ENCODE results near the gene LRBA. TPM values are rescaled to one million over a fixed set of nuclear protein-coding genes. Genes with fewer than 3 reads are reported as not detected.

LRBA gene
- total RNA-seq, 2 donors from 2014 or later: 37.7 to 70.5 TPM

GRCh38 chr4:150256841-150257730 lies 758.0 kb downstream of the LRBA start:
- Mint-ChIP-seq H3K36me3 (no peaks in the 10 kb centered on the region), H3K4me3 (no peak overlapping the region), H3K27ac (no peak overlapping the region), H3K27me3 (no peaks in the 10 kb centered on the region), H3K9me3 (no peaks in the 10 kb centered on the region), H3K4me1 (ENCODE audit: low read depth in 2 of 2) (peaks cover 0 to 6% of the 10 kb centered on the region in 2 donors)
- ATAC-seq: no peak
- DNase-seq (ENCODE audit: low spot score): no peak

DNA sequence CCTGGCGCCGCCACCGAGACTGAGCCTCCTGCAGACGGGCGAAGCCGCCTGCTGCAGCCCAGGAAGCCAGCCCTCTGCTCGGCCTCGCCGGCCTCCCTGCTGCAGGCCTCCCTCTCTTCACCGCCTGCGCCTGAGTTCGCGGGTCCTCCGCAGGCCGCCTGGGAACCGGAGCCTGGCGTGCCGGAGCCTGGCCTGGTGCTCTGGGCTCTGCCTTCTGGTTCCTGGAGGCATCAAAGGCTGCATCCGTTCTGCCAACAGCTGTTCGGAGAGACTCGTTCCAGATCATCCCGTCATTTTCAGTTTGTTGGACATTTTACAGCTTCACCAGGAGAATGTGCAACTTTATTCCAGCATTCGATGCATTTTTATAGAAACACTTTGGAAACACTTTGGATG lies 758.9 kb downstream of the LRBA start:
- Mint-ChIP-seq H3K27me3 (no peaks in the 10 kb centered on the region), H3K4me1 (ENCODE audit: low read depth in 2 of 2) (peaks cover 3 to 6% of the 10 kb centered on the region in 2 donors), H3K4me3 (no peak overlapping the region), H3K36me3 (no peaks in the 10 kb centered on the region), H3K9me3 (no peaks in the 10 kb centered on the region), H3K27ac (no peak overlapping the region)
- ATAC-seq: no peak
- no peak for DNase-seq (ENCODE audit: low spot score)

DNA sequence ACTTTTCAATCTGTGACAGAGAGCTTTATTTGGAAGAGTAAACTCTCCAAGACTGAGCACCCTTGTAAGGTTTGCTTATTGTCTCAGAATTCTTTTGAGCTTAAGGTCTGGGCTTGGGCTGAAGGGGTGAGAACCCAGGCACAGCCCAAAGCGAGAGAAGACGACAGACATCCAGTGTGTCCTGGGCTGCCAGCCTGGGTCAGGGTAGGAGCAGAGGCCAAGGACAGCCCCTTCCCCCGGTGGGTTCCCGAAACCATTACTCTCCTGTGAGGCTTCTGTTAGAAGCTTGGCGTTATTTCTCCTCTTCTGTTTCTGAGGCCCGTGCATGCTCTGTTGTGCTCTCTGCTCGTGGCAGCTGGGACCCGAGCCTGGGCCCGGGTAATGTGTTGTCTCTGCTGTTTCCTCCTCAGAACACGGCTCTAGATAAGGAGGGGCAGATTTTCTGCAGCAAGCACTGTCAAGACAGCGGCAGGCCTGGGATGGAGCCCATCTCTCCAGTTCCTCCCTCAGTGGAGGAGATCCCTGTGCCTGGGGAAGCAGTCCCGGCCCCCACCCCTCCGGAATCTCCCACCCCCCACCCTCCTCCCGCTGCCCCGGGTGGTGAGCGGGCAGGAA lies 759.4 kb downstream of the LRBA start:
- ATAC-seq (no peak), DNase-seq (ENCODE audit: low spot score) (no peak)
- no peaks in the 10 kb centered on the region for H3K36me3 Mint-ChIP-seq
- H3K27me3 Mint-ChIP-seq: no peaks in the 10 kb centered on the region
- no peaks in the 10 kb centered on the region for H3K9me3 Mint-ChIP-seq
- no peak overlapping the region for H3K27ac Mint-ChIP-seq
- H3K4me1 Mint-ChIP-seq (ENCODE audit: low read depth in 2 of 2): peaks cover 3 to 6% of the 10 kb centered on the region in 2 donors
- H3K4me3 Mint-ChIP-seq: no peak overlapping the region

DNA sequence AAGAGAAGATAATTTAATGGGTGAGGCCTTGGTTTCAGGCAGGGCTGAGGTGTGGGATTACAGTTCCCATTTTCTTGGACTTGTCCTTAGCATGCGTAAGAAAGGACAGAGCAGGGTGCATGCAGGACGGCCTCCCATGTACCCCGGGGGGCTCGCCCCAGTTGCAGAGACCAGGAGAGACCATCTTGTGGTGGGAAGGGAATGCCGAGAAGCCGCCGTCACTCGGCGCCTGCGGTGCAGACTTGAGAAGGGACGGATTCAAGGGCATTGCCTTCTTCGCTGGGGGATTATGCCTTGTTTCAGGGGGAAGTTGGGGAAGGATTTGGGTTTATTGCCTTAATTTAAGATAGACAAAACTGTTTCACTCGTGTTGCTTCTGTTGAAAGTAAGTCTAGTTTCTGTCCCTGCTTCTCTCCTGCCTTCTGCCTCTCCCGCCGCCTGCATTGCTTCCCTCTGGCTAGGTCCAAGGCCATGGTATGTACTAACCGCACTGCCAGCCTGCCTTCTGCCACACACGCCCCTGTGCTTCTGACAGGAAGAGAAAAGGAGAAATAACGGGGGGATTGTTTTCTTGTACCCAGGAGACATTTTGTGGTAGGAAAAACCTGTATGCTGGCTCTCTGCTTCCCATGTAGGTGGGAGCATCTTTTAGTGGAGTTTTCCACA lies 761.0 kb downstream of the LRBA start:
- ATAC-seq (no peak), DNase-seq (ENCODE audit: low spot score) (no peak)
- Mint-ChIP-seq H3K9me3 (no peaks in the 10 kb centered on the region), H3K4me3 (no peak overlapping the region), H3K27ac (no peak overlapping the region), H3K27me3 (no peaks in the 10 kb centered on the region), H3K4me1 (ENCODE audit: low read depth in 2 of 2) (peaks cover 0 to 3% of the 10 kb centered on the region in 2 donors), H3K36me3 (no peaks in the 10 kb centered on the region)

- ATAC-seq: no peak
- H3K4me3 Mint-ChIP-seq: no peak overlapping the region
- peaks cover 0 to 3% of the 10 kb centered on the region in 2 donors for H3K4me1 Mint-ChIP-seq (ENCODE audit: low read depth in 2 of 2)
- no peak for DNase-seq (ENCODE audit: low spot score)
- H3K27me3 Mint-ChIP-seq: no peaks in the 10 kb centered on the region
- no peak overlapping the region for H3K27ac Mint-ChIP-seq
- H3K36me3 Mint-ChIP-seq: no peaks in the 10 kb centered on the region
- H3K9me3 Mint-ChIP-seq: no peaks in the 10 kb centered on the region
Observed at GRCh38 chr4:150253416-150253815, 761.7 kb downstream of the LRBA start.

GRCh38 chr4:150252741-150253140 lies 762.3 kb downstream of the LRBA start:
- peaks cover 0 to 3% of the 10 kb centered on the region in 2 donors for H3K4me1 Mint-ChIP-seq (ENCODE audit: low read depth in 2 of 2)
- H3K9me3 Mint-ChIP-seq: no peaks in the 10 kb centered on the region
- no peaks in the 10 kb centered on the region for H3K36me3 Mint-ChIP-seq
- no peaks in the 10 kb centered on the region for H3K27me3 Mint-ChIP-seq
- H3K27ac Mint-ChIP-seq: no peak overlapping the region
- no peak for ATAC-seq
- no peak for DNase-seq (ENCODE audit: low spot score)
- no peak overlapping the region for H3K4me3 Mint-ChIP-seq

GRCh38 chr4:150252306-150252705 lies 762.8 kb downstream of the LRBA start:
- ATAC-seq: peak in 1 of 2 donors; percentile 7

GRCh38 chr4:150251752-150252190 lies 763.3 kb downstream of the LRBA start:
- H3K4me1 Mint-ChIP-seq (ENCODE audit: low read depth in 2 of 2): peaks cover 0 to 3% of the 10 kb centered on the region in 2 donors
- no peaks in the 10 kb centered on the region for H3K36me3 Mint-ChIP-seq
- H3K27me3 Mint-ChIP-seq: no peaks in the 10 kb centered on the region
- peak overlapping the region in 1 of 2 donors; percentile 30 for H3K27ac Mint-ChIP-seq
- DNase-seq (ENCODE audit: low spot score) (no peak), ATAC-seq (no peak)
- H3K9me3 Mint-ChIP-seq: no peaks in the 10 kb centered on the region
- H3K4me3 Mint-ChIP-seq: no peak overlapping the region

More at GRCh38 chr4:150252306-150252705, 762.8 kb downstream of the LRBA start:
- H3K4me3 Mint-ChIP-seq: no peak overlapping the region
- peaks cover 0 to 3% of the 10 kb centered on the region in 2 donors for H3K4me1 Mint-ChIP-seq (ENCODE audit: low read depth in 2 of 2)
- H3K36me3 Mint-ChIP-seq: no peaks in the 10 kb centered on the region
- no peak overlapping the region for H3K27ac Mint-ChIP-seq
- no peaks in the 10 kb centered on the region for H3K9me3 Mint-ChIP-seq
- no peak for DNase-seq (ENCODE audit: low spot score)
- no peaks in the 10 kb centered on the region for H3K27me3 Mint-ChIP-seq

GRCh38 chr4:150250998-150251651 lies 764.0 kb downstream of the LRBA start:
- H3K27ac Mint-ChIP-seq: no peak overlapping the region
- no peaks in the 10 kb centered on the region for H3K36me3 Mint-ChIP-seq
- H3K4me1 Mint-ChIP-seq (ENCODE audit: low read depth in 2 of 2): peaks cover 0 to 3% of the 10 kb centered on the region in 2 donors
- H3K27me3 Mint-ChIP-seq: no peaks in the 10 kb centered on the region
- no peaks in the 10 kb centered on the region for H3K9me3 Mint-ChIP-seq
- H3K4me3 Mint-ChIP-seq: no peak overlapping the region
- ATAC-seq (no peak), DNase-seq (ENCODE audit: low spot score) (no peak)

DNA sequence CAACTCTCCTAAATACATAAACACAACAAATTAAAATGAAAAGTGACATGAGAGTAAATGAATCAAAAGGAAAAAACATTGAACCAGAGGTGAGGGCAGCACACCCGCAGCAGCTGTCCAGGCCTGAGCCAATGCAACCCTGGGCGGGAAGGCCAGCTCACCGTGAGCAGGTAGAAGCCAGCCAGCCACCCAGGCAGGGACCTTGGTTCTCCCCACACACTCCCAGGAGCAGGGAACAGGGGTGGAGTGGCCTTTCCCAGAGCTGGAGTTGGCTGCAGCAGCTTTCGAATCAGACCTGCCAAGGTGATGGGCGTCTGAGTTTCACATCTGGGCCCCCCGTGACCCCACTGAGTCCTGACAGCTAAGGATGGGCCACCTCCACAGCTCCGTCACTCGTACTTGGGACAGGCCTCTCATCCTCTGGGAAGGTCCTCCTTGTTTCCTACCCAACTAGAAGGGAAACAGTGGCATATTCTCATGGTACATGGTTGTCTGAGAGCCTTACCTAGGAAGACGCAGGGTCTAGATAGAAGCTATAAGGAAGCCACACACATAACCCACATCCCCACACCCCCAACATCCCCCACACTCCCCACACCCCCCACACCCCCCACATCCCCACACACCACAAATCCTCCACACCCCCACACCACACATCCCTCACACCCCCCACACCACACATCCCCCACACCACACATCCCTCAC lies 764.6 kb downstream of the LRBA start:
- no peak for ATAC-seq
- H3K27ac Mint-ChIP-seq: no peak overlapping the region
- no peaks in the 10 kb centered on the region for H3K36me3 Mint-ChIP-seq
- H3K27me3 Mint-ChIP-seq: no peaks in the 10 kb centered on the region
- H3K4me3 Mint-ChIP-seq: no peak overlapping the region
- no peaks in the 10 kb centered on the region for H3K9me3 Mint-ChIP-seq
- DNase-seq (ENCODE audit: low spot score): no peak
- H3K4me1 Mint-ChIP-seq (ENCODE audit: low read depth in 2 of 2): peaks cover 0 to 3% of the 10 kb centered on the region in 2 donors

GRCh38 chr4:150248181-150248580 lies 766.9 kb downstream of the LRBA start:
- Mint-ChIP-seq H3K27me3 (no peaks in the 10 kb centered on the region), H3K4me1 (ENCODE audit: low read depth in 2 of 2) (peaks cover 0 to 3% of the 10 kb centered on the region in 2 donors), H3K4me3 (no peak overlapping the region), H3K27ac (no peak overlapping the region), H3K36me3 (no peaks in the 10 kb centered on the region), H3K9me3 (no peaks in the 10 kb centered on the region)
- ATAC-seq: no peak
- DNase-seq (ENCODE audit: low spot score): no peak

DNA sequence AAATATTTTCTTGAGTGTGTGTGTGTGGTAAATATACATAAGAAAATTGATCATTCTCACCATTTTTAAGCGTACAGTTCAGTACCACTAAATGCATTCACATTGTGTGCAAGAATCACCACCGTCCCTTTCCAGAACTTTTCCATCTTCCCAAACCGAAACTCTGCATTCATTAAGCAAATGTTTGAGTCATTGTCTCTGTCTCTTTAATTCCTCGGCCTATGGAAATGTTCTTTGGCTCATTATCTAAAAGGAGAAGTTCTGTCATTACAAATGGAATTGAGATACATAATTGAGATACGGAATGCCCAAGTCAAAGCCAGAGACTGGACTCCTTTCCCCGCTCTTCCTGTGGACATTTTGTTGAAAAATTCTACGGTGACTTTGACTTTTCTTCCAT lies 767.9 kb downstream of the LRBA start:
- no peaks in the 10 kb centered on the region for H3K27me3 Mint-ChIP-seq

DNA sequence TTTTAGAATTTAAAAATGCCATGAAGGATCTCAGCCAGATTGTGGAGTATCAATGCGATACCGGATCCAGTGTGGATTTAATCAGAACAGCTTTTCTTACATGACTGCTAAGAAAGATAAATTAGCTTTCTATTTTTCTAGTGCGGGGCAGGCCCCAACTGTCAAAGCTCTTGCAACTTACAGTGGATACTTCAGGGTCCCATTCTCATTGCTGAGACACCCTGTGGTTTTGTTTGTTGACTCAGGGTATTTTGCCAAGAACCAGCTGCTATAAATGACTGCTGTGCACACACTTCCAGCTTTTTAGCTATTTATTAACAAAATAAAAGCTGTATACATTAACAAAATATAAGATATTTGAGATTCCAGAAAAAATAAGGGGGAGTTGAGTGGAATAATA lies 770.5 kb downstream of the LRBA start:
- no peak for DNase-seq (ENCODE audit: low spot score)
- Mint-ChIP-seq H3K4me1 (ENCODE audit: low read depth in 2 of 2) (no peaks in the 10 kb centered on the region), H3K27ac (no peak overlapping the region), H3K27me3 (no peaks in the 10 kb centered on the region), H3K9me3 (no peaks in the 10 kb centered on the region), H3K36me3 (no peaks in the 10 kb centered on the region), H3K4me3 (no peak overlapping the region)
- ATAC-seq: no peak

More for the DNA sequence above, 767.9 kb downstream of the LRBA start:
- Mint-ChIP-seq H3K4me3 (no peak overlapping the region), H3K27ac (no peak overlapping the region), H3K36me3 (no peaks in the 10 kb centered on the region), H3K9me3 (no peaks in the 10 kb centered on the region), H3K4me1 (ENCODE audit: low read depth in 2 of 2) (peaks cover 0 to 3% of the 10 kb centered on the region in 2 donors)
- ATAC-seq (no peak), DNase-seq (ENCODE audit: low spot score) (no peak)
